ENCODE data around the gene RASL10A. TPM values are rescaled to one million over a fixed set of nuclear protein-coding genes. Genes with fewer than 3 reads are reported as not detected.
A peak's percentile ranks its signal among the peaks of the same experiment; 100 is the strongest.
"Not testable (repeated sequence)": the region's sequence is repeated elsewhere in the genome, so short reads cannot be mapped to it uniquely, and the experiment has no call there.

RASL10A gene
- total RNA-seq, 4 donors from 2014 or later = 0.38 to 3.5 (median 0.75) TPM; not detected in 1

- Histone ChIP-seq H3K4me3 (no peak overlapping the region), H3K4me1 (peaks cover 0 to 23% (median 0%) of the 10 kb centered on the region in 3 donors), H3K27ac (peak overlapping the region in 1 of 4 donors; percentile 12), H3K9me3 (no peaks in the 10 kb centered on the region), H3K27me3 (no peaks in the 10 kb centered on the region), H3K36me3 (peaks cover 54 to 100% (median 67%) of the 10 kb centered on the region in 3 donors)
- WGBS, 2 donors = 65 to 74% methylated on average over 4 of the region's 4 CpGs
- intact Hi-C loops (cut with DNase I) = no loop called here
- no peak for DNase-seq
- TF ChIP-seq CTCF (IDR thresholded peaks at IDR 0.05) = no peak
- TF ChIP-seq POLR2A (IDR thresholded peaks at IDR 0.05) = no peak
Measured at GRCh38 chr22:29346659-29347058, 31.2 kb upstream of the RASL10A start.

- Histone ChIP-seq H3K4me3 (no peak overlapping the region), H3K9me3 (no peaks in the 10 kb centered on the region), H3K36me3 (peaks cover 54 to 100% (median 67%) of the 10 kb centered on the region in 3 donors), H3K4me1 (peaks cover 0 to 23% (median 0%) of the 10 kb centered on the region in 3 donors), H3K27me3 (no peaks in the 10 kb centered on the region), H3K27ac (no peak overlapping the region)
- DNase-seq = no peak
- intact Hi-C loops (cut with DNase I) = no loop called here
- TF ChIP-seq POLR2A (IDR thresholded peaks at IDR 0.05) (no peak), CTCF (IDR thresholded peaks at IDR 0.05) (no peak)
Measured at GRCh38 chr22:29345932-29346331, 30.4 kb upstream of the RASL10A start.

GRCh38 chr22:29344889-29345288, 29.4 kb upstream of the RASL10A start:
- H3K27ac ChIP-seq = not testable (repeated sequence)

GRCh38 chr22:29344137-29344536, 28.6 kb upstream of the RASL10A start:
- H3K27ac ChIP-seq = no peak overlapping the region

More at GRCh38 chr22:29344889-29345288, 29.4 kb upstream of the RASL10A start:
- H3K4me1 ChIP-seq = peaks cover 0 to 30% (median 0%) of the 10 kb centered on the region in 3 donors
- WGBS, 2 donors = 83 to 91% methylated on average over 5 of the region's 5 CpGs
- H3K27me3 ChIP-seq; DNase-seq; H3K9me3 ChIP-seq; H3K4me3 ChIP-seq; intact Hi-C loops (cut with DNase I): not testable (repeated sequence)
- H3K36me3 ChIP-seq = peaks cover 55 to 100% (median 65%) of the 10 kb centered on the region in 3 donors

GRCh38 chr22:29343313-29343805, 27.9 kb upstream of the RASL10A start:
- no peak for DNase-seq
- peaks cover 60 to 100% (median 64%) of the 10 kb centered on the region in 3 donors for H3K36me3 ChIP-seq
- H3K4me1 ChIP-seq = peaks cover 0 to 43% (median 0%) of the 10 kb centered on the region in 3 donors
- WGBS, 2 donors = 28 to 66% methylated on average over 6 of the region's 7 CpGs
- no peaks in the 10 kb centered on the region for H3K9me3 ChIP-seq
- H3K27ac ChIP-seq = no peak overlapping the region
- intact Hi-C loops (cut with DNase I) = no loop called here
- H3K27me3 ChIP-seq = no peaks in the 10 kb centered on the region
- no peak for TF ChIP-seq CTCF (IDR thresholded peaks at IDR 0.05)
- TF ChIP-seq POLR2A (IDR thresholded peaks at IDR 0.05) = no peak
- H3K4me3 ChIP-seq = no peak overlapping the region

More at GRCh38 chr22:29344137-29344536, 28.6 kb upstream of the RASL10A start:
- TF ChIP-seq POLR2A (IDR thresholded peaks at IDR 0.05) (no peak), CTCF (IDR thresholded peaks at IDR 0.05) (no peak)
- Histone ChIP-seq H3K4me1 (peaks cover 0 to 36% (median 0%) of the 10 kb centered on the region in 3 donors), H3K27me3 (no peaks in the 10 kb centered on the region), H3K36me3 (peaks cover 55 to 100% (median 64%) of the 10 kb centered on the region in 3 donors), H3K9me3 (no peaks in the 10 kb centered on the region), H3K4me3 (no peak overlapping the region)
- WGBS, 2 donors = 32 to 45% methylated on average over 5 of the region's 5 CpGs
- no peak for DNase-seq
- intact Hi-C loops (cut with DNase I) = no loop called here
